HAP-1 (cell line): Measurements from ENCODE around the gene BNC2.

Source experiments
- DNase-seq, 2 experiments: peaks; one replicate each; pipeline ENCODE4 v3.0.0-alpha.2; 2016 to 2020; ENCODE audit warnings: low spot score in 2 of 2
- H3K27me3 ChIP-seq: fragments of 250-450 bp; sonication (Bioruptor Pico); 2 replicates; pipeline ENCODE4 v1.5.1; 2020; ENCODE audit warnings: low read depth, mild to moderate bottlenecking, moderate library complexity
- H3K36me3 ChIP-seq: fragments of 250-450 bp; sonication (Bioruptor Pico); replicated peaks from 2 replicates; pipeline ENCODE4 v1.5.1; 2020; ENCODE audit warnings: mild to moderate bottlenecking
- H3K4me1 ChIP-seq: fragments of 250-450 bp; sonication (Bioruptor Pico); 2 replicates; pipeline ENCODE4 v1.5.1; 2020; ENCODE audit warnings: mild to moderate bottlenecking
- H3K4me3 ChIP-seq: fragments of 250-450 bp; sonication (Bioruptor Pico); 2 replicates; pipeline ENCODE4 v1.5.1; 2020; ENCODE audit warnings: mild to moderate bottlenecking, moderate library complexity
- H3K9me3 ChIP-seq: fragments of 250-450 bp; sonication (Bioruptor Pico); 2 replicates; pipeline ENCODE4 v1.5.1; 2020; ENCODE audit warnings: mild to moderate bottlenecking, moderate library complexity
- in situ Hi-C: fragments of 300-500 bp; cut with MboI; formaldehyde crosslinking; loops from 3 replicates; pipeline ENCODE4 v1.14.3; 2020; ENCODE audit warnings: low sequenced_read_pairs, inconsistent platforms, mixed read lengths

BNC2 gene

GRCh38 chr9:16784002-16784401 is 86.5 kb downstream of the BNC2 start:
- Histone ChIP-seq H3K36me3 (no peaks in the 10 kb centered on the region), H3K27me3 (no peaks in the 10 kb centered on the region), H3K9me3 (no peaks in the 10 kb centered on the region), H3K4me3 (no peak overlapping the region), H3K4me1 (peaks cover 5% of the 10 kb centered on the region; the same call in 1 of the 2 replicates)
- in situ Hi-C loops, result no loop called here
- no peak for DNase-seq

- in situ Hi-C loops, result no loop called here
- Histone ChIP-seq H3K4me1 (peaks cover 5% of the 10 kb centered on the region; the same call in 1 of the 2 replicates), H3K36me3 (no peaks in the 10 kb centered on the region), H3K9me3 (no peaks in the 10 kb centered on the region), H3K27me3 (no peaks in the 10 kb centered on the region), H3K4me3 (no peak overlapping the region)
- DNase-seq, result no peak
These were observed 88.0 kb downstream of the BNC2 start for GRCh38 chr9:16782490-16782889.

GRCh38 chr9:16775330-16775729 is 95.1 kb downstream of the BNC2 start:
- no peaks in the 10 kb centered on the region for H3K9me3 ChIP-seq
- no peak overlapping the region for H3K4me3 ChIP-seq
- no peaks in the 10 kb centered on the region for H3K36me3 ChIP-seq
- H3K27me3 ChIP-seq, result no peaks in the 10 kb centered on the region
- H3K4me1 ChIP-seq, result peaks cover 4% of the 10 kb centered on the region
- in situ Hi-C loops, result no loop called here
- no peak for DNase-seq

GRCh38 chr9:16773617-16774016 is 96.9 kb downstream of the BNC2 start:
- no peak for DNase-seq
- Histone ChIP-seq H3K27me3 (no peaks in the 10 kb centered on the region), H3K4me1 (peaks cover 4% of the 10 kb centered on the region), H3K36me3 (no peaks in the 10 kb centered on the region), H3K9me3 (no peaks in the 10 kb centered on the region), H3K4me3 (no peak overlapping the region)
- in situ Hi-C loops, result no loop called here

- Histone ChIP-seq H3K4me1 (peaks cover 4% of the 10 kb centered on the region), H3K4me3 (no peak overlapping the region), H3K27me3 (no peaks in the 10 kb centered on the region), H3K9me3 (no peaks in the 10 kb centered on the region), H3K36me3 (no peaks in the 10 kb centered on the region)
- in situ Hi-C loops, result no loop called here
- DNase-seq, result no peak
These were observed 97.4 kb downstream of the BNC2 start for GRCh38 chr9:16773116-16773515.

- in situ Hi-C loops, result no loop called here
- no peaks in the 10 kb centered on the region for H3K9me3 ChIP-seq
- H3K36me3 ChIP-seq, result no peaks in the 10 kb centered on the region
- peaks cover 4% of the 10 kb centered on the region for H3K4me1 ChIP-seq
- H3K4me3 ChIP-seq, result no peak overlapping the region
- no peak for DNase-seq
- no peaks in the 10 kb centered on the region for H3K27me3 ChIP-seq
These were observed 99.1 kb downstream of the BNC2 start for GRCh38 chr9:16771356-16771755.

- DNase-seq, result no peak
- H3K36me3 ChIP-seq, result no peaks in the 10 kb centered on the region
- peaks cover 4% of the 10 kb centered on the region for H3K4me1 ChIP-seq
- no peaks in the 10 kb centered on the region for H3K27me3 ChIP-seq
- no peaks in the 10 kb centered on the region for H3K9me3 ChIP-seq
- H3K4me3 ChIP-seq, result no peak overlapping the region
- in situ Hi-C loops, result no loop called here
These were observed 101.2 kb downstream of the BNC2 start for GRCh38 chr9:16769291-16769690.

GRCh38 chr9:16768816-16769215 is 101.7 kb downstream of the BNC2 start:
- Histone ChIP-seq H3K27me3 (no peaks in the 10 kb centered on the region), H3K4me3 (no peak overlapping the region), H3K4me1 (peaks cover 4% of the 10 kb centered on the region), H3K36me3 (no peaks in the 10 kb centered on the region), H3K9me3 (no peaks in the 10 kb centered on the region)
- DNase-seq, result peak in 1 of 2 experiments; percentile 16
- in situ Hi-C loops, result no loop called here

GRCh38 chr9:16767366-16767765 is 103.1 kb downstream of the BNC2 start:
- DNase-seq, result no peak
- in situ Hi-C loops, result no loop called here
- Histone ChIP-seq H3K4me1 (peaks cover 4% of the 10 kb centered on the region), H3K27me3 (no peaks in the 10 kb centered on the region), H3K4me3 (no peak overlapping the region), H3K36me3 (no peaks in the 10 kb centered on the region), H3K9me3 (no peaks in the 10 kb centered on the region)

- in situ Hi-C loops, result no loop called here
- Histone ChIP-seq H3K27me3 (no peaks in the 10 kb centered on the region), H3K4me3 (no peak overlapping the region), H3K36me3 (no peaks in the 10 kb centered on the region), H3K9me3 (no peaks in the 10 kb centered on the region), H3K4me1 (no peaks in the 10 kb centered on the region)
- no peak for DNase-seq
These were observed 106.5 kb downstream of the BNC2 start for GRCh38 chr9:16763946-16764345.

- Histone ChIP-seq H3K27me3 (no peaks in the 10 kb centered on the region), H3K4me1 (no peaks in the 10 kb centered on the region), H3K9me3 (no peaks in the 10 kb centered on the region), H3K4me3 (no peak overlapping the region), H3K36me3 (no peaks in the 10 kb centered on the region)
- DNase-seq, result no peak
- in situ Hi-C loops, result no loop called here
These were observed 114.9 kb downstream of the BNC2 start for GRCh38 chr9:16755467-16756160.

- H3K4me1 ChIP-seq, result no peaks in the 10 kb centered on the region
- DNase-seq, result no peak
- no peak overlapping the region for H3K4me3 ChIP-seq
- no peaks in the 10 kb centered on the region for H3K36me3 ChIP-seq
- H3K9me3 ChIP-seq, result no peaks in the 10 kb centered on the region
- in situ Hi-C loops, result no loop called here
- no peaks in the 10 kb centered on the region for H3K27me3 ChIP-seq
These were observed 115.8 kb downstream of the BNC2 start for GRCh38 chr9:16754662-16755061.

- H3K4me1 ChIP-seq, result no peaks in the 10 kb centered on the region
- no peaks in the 10 kb centered on the region for H3K27me3 ChIP-seq
- H3K36me3 ChIP-seq, result no peaks in the 10 kb centered on the region
- no peaks in the 10 kb centered on the region for H3K9me3 ChIP-seq
- H3K4me3 ChIP-seq, result no peak overlapping the region
- in situ Hi-C loops, result no loop called here
- DNase-seq, result no peak
These were observed 117.2 kb downstream of the BNC2 start for GRCh38 chr9:16753256-16753655.

GRCh38 chr9:16752601-16753000 is 117.9 kb downstream of the BNC2 start:
- in situ Hi-C loops, result no loop called here
- Histone ChIP-seq H3K27me3 (no peaks in the 10 kb centered on the region), H3K4me1 (no peaks in the 10 kb centered on the region), H3K9me3 (no peaks in the 10 kb centered on the region), H3K4me3 (no peak overlapping the region), H3K36me3 (no peaks in the 10 kb centered on the region)
- DNase-seq, result no peak

GRCh38 chr9:16750553-16750952 is 119.9 kb downstream of the BNC2 start:
- no peak for DNase-seq
- Histone ChIP-seq H3K4me3 (no peak overlapping the region), H3K4me1 (no peaks in the 10 kb centered on the region), H3K27me3 (no peaks in the 10 kb centered on the region), H3K36me3 (no peaks in the 10 kb centered on the region), H3K9me3 (no peaks in the 10 kb centered on the region)
- in situ Hi-C loops, result no loop called here
